Fibroblast of the aortic adventitia (primary cell): ENCODE results near the gene BPTF. TPM values are rescaled to one million over a fixed set of nuclear protein-coding genes. Genes with fewer than 3 reads are reported as not detected.
"Not testable (repeated sequence)": the region's sequence is repeated elsewhere in the genome, so short reads cannot be mapped to it uniquely, and the experiment has no call there.

ENCODE experiments used
- DNase-seq: peaks from one replicate; pipeline ENCODE4 v3.0.0-alpha.2; 2010; ENCODE audit warnings: low read depth
- H3K4me3 ChIP-seq: 2 replicates; pipeline ENCODE4 v1.5.1; 2011; ENCODE audit warnings: low read depth, mild to moderate bottlenecking, control low read depth, low read length, moderate library complexity
- CTCF ChIP-seq: IDR thresholded peaks from 2 replicates; pipeline ENCODE4 v1.5.1; 2011; ENCODE audit warnings: mild to moderate bottlenecking, low read length, control low read depth, inconsistent platforms; ENCODE audit not compliant: insufficient read depth
- total RNA-seq: library from RNA; depleted of rRNA; stranded (reverse); fragments of >200 nt; gene quantifications from 2 replicates; pipeline ENCODE4 v1.2.3, GENCODE V29; 2012; ENCODE audit warnings: low replicate concordance

Gene BPTF
- total RNA-seq, 1 donor: 65.4 TPM

DNA sequence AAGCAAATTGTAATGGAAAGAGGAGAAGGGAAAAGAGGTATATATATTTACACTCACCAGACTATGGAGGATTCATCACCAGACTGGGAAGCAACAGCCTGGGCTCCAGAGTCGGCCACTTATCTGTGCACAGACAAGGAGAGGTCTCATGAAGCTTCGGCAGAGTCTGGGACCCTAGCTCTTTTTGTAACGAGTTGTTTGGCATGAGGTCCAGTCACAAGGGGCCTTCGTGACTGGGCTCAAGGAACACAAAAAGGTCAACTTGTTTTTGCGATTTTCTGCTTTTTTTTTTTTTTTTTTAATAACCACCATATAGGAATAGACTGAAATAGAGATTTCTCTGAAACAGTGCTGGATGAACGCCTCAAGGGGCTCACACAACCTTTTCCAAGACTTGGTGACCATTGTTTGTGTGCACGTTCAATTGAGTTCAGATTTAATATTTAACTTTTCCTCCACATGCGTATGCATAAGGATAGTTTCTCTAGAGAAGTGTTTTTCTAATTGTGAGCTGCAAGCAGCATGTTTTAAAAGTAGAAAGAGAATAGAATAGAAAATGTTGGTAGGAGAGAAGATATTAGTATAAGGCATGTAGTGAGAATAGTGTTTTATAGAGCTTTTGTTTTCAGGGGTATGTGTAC lies 25.8 kb downstream of the BPTF start:
- DNase-seq: no peak
- TF ChIP-seq CTCF: no peak
- H3K4me3 ChIP-seq: no peak overlapping the region

- DNase-seq: no peak
- TF ChIP-seq CTCF: no peak
- H3K4me3 ChIP-seq: no peak overlapping the region
Observed at GRCh38 chr17:67853703-67854102, 28.4 kb downstream of the BPTF start.

DNA sequence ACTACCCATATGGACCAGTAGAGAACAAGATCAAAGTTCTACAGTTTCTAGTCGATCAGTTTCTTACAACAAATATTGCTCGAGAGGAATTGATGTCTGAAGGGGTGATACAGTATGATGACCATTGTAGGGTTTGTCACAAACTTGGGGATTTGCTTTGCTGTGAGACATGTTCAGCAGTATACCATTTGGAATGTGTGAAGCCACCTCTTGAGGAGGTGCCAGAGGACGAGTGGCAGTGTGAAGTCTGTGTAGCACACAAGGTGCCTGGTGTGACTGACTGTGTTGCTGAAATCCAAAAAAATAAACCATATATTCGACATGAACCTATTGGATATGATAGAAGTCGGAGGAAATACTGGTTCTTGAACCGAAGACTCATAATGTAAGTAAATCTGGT lies 29.1 kb downstream of the BPTF start:
- no peak for TF ChIP-seq CTCF
- DNase-seq: no peak
- H3K4me3 ChIP-seq: no peak overlapping the region

- DNase-seq: no peak
- no peak for TF ChIP-seq CTCF
- H3K4me3 ChIP-seq: no peak overlapping the region
Observed at GRCh38 chr17:67855504-67856324, 30.4 kb downstream of the BPTF start.

GRCh38 chr17:67856402-67856801 lies 31.1 kb downstream of the BPTF start:
- H3K4me3 ChIP-seq, DNase-seq: not testable (repeated sequence)

DNA sequence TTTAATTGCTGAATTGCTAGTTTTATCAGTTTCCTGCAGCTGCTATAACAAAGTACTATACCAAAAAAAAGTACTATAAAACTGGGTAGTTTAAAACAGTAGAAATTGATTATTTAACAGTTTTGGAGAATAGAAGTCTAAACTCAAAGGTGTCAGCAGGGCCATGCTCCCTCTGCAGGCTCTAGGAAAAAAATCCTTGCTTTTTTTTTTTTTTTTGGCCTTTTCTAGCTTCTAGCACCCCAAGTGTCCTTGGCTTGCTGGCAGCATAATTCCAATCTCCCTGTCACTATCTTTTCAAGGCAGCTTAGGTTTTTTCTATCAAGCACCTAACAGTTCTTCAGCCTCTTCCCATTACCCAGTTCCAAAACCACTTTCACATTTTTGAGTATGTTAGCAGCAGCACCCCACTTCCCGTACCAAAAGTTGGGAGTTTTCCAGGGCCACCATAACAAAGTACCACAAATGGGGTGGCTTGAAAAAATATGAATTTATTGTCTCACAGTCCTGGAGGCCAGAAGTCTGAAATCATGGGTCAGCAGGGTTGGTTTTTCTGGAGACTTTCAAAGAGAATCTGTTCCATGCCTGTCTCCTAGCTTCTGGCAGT lies 37.4 kb downstream of the BPTF start:
- TF ChIP-seq CTCF: peak; percentile 1
- no peak for DNase-seq
- no peak overlapping the region for H3K4me3 ChIP-seq

- no peak for TF ChIP-seq CTCF
- no peak for DNase-seq
- no peak overlapping the region for H3K4me3 ChIP-seq
Observed at GRCh38 chr17:67863624-67864247, 38.4 kb downstream of the BPTF start.
